HCT116 (cell line): ENCODE measurements around the gene ARAP1. TPM values are rescaled to one million over a fixed set of nuclear protein-coding genes. Genes with fewer than 3 reads are reported as not detected.

Source experiments
- ATAC-seq: fragments of 200-7000 bp; cut with Tn5 transposase; 2 replicates; pipeline ENCODE4 v1.9.1; 2020; ENCODE audit warnings: mild to moderate bottlenecking, moderate library complexity
- BruUV-seq: library from RNA; stranded (reverse); fragments of 400-500 nt; replicated peaks from 2 replicates; lab custom pipeline; 2021; lab: Mats Ljungman, UMichigan
- CTCF ChIA-PET: fragments of 300-600 bp; sonication (Branson Sonifier 250); formaldehyde crosslinking; loops from one replicate; lab custom pipeline; 2021; ENCODE audit warnings: antibody characterized with exemption; lab: Charles Lee
- POLR2A ChIA-PET: fragments of 300-600, 350-600 bp; sonication (Branson Sonifier 250); formaldehyde crosslinking; loops from one replicate; lab custom pipeline; 2021; ENCODE audit warnings: antibody characterized with exemption; lab: Charles Lee
- RAD21 ChIA-PET, 2 experiments: fragments of 300-600 bp; sonication (Branson Sonifier 250); formaldehyde crosslinking; loops; one replicate each; lab custom pipeline; 2023; ENCODE audit warnings: low total read pairs in 2 of 2; ENCODE audit not compliant: uncharacterized antibody in 2 of 2, unreplicated experiment in 2 of 2, low non-redundant PET in 1 of 2; lab: Charles Lee
- DNase-seq: peaks from one replicate; pipeline ENCODE4 v3.0.0-alpha.2; 2010; ENCODE audit warnings: low read depth, low spot score
- H2AFZ ChIP-seq: fragments of 200-600 bp; shearing (Covaris generic), sonication (generic); 2 replicates; pipeline ENCODE4 v1.6.1; 2017; ENCODE audit warnings: low read depth, mixed run types, mixed read lengths, antibody characterized with exemption, low read length; ENCODE audit not compliant: poor library complexity, severe bottlenecking
- H3K27ac ChIP-seq: 2 replicates; pipeline ENCODE4 v1.5.1; 2012; ENCODE audit warnings: low read depth, low read length
- H3K27me3 ChIP-seq: fragments of 200-600 bp; sonication (generic); 2 replicates; pipeline ENCODE4 v1.6.1; 2016; ENCODE audit warnings: mixed run types, low read length, mixed read lengths; ENCODE audit not compliant: insufficient read depth
- H3K36me3 ChIP-seq, 2 experiments: fragments of 200-500 bp in 1 of 2; fragments of 200-600 bp in 1 of 2; sonication (Bioruptor generic) in 1 of 2; sonication (generic) in 1 of 2; 2 replicates each; pipeline versions ENCODE4 v1.5.1 to v1.6.1; 2014 to 2016; ENCODE audit warnings: low read length in 2 of 2, inconsistent platforms in 1 of 2, mixed read lengths in 1 of 2, mixed run types in 1 of 2; ENCODE audit not compliant: insufficient read depth in 2 of 2, control insufficient read depth in 1 of 2
- H3K4me1 ChIP-seq, 2 experiments: fragments of 200-600 bp in 1 of 2; sonication (generic) in 1 of 2; 2 replicates each; pipeline versions ENCODE4 v1.5.1 to v1.6.1; 2012 to 2017; ENCODE audit warnings: low read length in 2 of 2, inconsistent platforms in 1 of 2, mild to moderate bottlenecking in 1 of 2, mixed read lengths in 1 of 2, mixed run types in 1 of 2, moderate library complexity in 1 of 2; ENCODE audit not compliant: insufficient read depth in 2 of 2, control insufficient read depth in 1 of 2
- H3K4me2 ChIP-seq: fragments of 200-600 bp; sonication (generic); 2 replicates; pipeline ENCODE4 v1.6.1; 2017; ENCODE audit warnings: mixed run types, low read length, mixed read lengths
- H3K4me3 ChIP-seq, 2 experiments: fragments of 200-600 bp in 1 of 2; sonication (generic) in 1 of 2; replicated peaks in 1 of 2; 2 replicates each; pipeline ENCODE4 v1.5.1; 2011 to 2016; ENCODE audit warnings: low read length in 2 of 2, control low read depth in 1 of 2, low read depth in 1 of 2, mild to moderate bottlenecking in 1 of 2, mixed read lengths in 1 of 2, mixed run types in 1 of 2
- H3K79me2 ChIP-seq: fragments of 200-600 bp; sonication (generic); 2 replicates; pipeline ENCODE4 v1.6.1; 2017; ENCODE audit warnings: mild to moderate bottlenecking, mixed run types, low read length, moderate library complexity, mixed read lengths; ENCODE audit not compliant: insufficient read depth
- H3K9ac ChIP-seq: fragments of 200-600 bp; sonication (generic); 2 replicates; pipeline ENCODE4 v1.6.1; 2016; ENCODE audit warnings: low read length, mixed read lengths
- H3K9me2 ChIP-seq: fragments of 200-600 bp; sonication (generic), shearing (Covaris generic); 2 replicates; pipeline ENCODE4 v1.6.1; 2017; ENCODE audit warnings: mixed run types, mild to moderate bottlenecking, moderate library complexity; ENCODE audit not compliant: insufficient read depth
- H3K9me3 ChIP-seq, 2 experiments: fragments of 200-500 bp in 1 of 2; fragments of 200-600 bp in 1 of 2; sonication (Bioruptor generic) in 1 of 2; sonication (generic) in 1 of 2; 2 replicates each; pipeline ENCODE4 v1.6.1; 2014 to 2017; ENCODE audit warnings: low read length in 2 of 2, mixed read lengths in 2 of 2, inconsistent platforms in 1 of 2, low read depth in 1 of 2, mild to moderate bottlenecking in 1 of 2, mixed run types in 1 of 2, moderate library complexity in 1 of 2; ENCODE audit not compliant: control insufficient read depth in 1 of 2, insufficient read depth in 1 of 2
- H4K20me1 ChIP-seq: fragments of 200-600 bp; sonication (generic), shearing (Covaris generic); 2 replicates; pipeline ENCODE4 v1.6.1; 2017; ENCODE audit warnings: mixed run types, mild to moderate bottlenecking, moderate library complexity; ENCODE audit not compliant: insufficient read depth
- ATF3 ChIP-seq: IDR thresholded peaks from 2 replicates; pipeline ENCODE4 v1.6.1; 2012
- EGR1 ChIP-seq: IDR thresholded peaks from 2 replicates; pipeline ENCODE4 v1.6.1; 2012; ENCODE audit warnings: low read depth
- EZH2phosphoT487 ChIP-seq: fragments of 200-600 bp; IDR thresholded peaks from 2 replicates; pipeline ENCODE4 v1.6.1; 2018; ENCODE audit warnings: antibody characterized with exemption, borderline replicate concordance
- FOSL1 ChIP-seq: IDR thresholded peaks from 2 replicates; pipeline ENCODE4 v1.6.1; 2012; ENCODE audit warnings: low read depth
- JUND ChIP-seq: IDR thresholded peaks from 2 replicates; pipeline ENCODE4 v1.6.1; 2012
- TCF7L2 ChIP-seq: IDR thresholded peaks from 2 replicates; pipeline ENCODE4 v1.7.0; 2011; ENCODE audit warnings: borderline replicate concordance, inconsistent platforms; ENCODE audit not compliant: insufficient read depth, insufficient read length; ENCODE audit errors: extremely low read depth
- YY1 ChIP-seq: IDR thresholded peaks from 2 replicates; pipeline ENCODE4 v1.6.1; 2011; ENCODE audit warnings: low read length, low read depth, moderate library complexity, mild to moderate bottlenecking; ENCODE audit not compliant: insufficient replicate concordance; ENCODE audit errors: extremely low read depth
- ZFX ChIP-seq: fragments of 450-650 bp; IDR thresholded peaks from 2 replicates; pipeline ENCODE4 v1.6.1; 2017
- ZNF274 ChIP-seq: fragments of 200-500 bp; sonication (Bioruptor generic); IDR thresholded peaks from 2 replicates; pipeline ENCODE4 v1.6.1; 2014; ENCODE audit warnings: mild to moderate bottlenecking, low read depth, low read length, inconsistent platforms
- intact Hi-C: fragments of 100-400 bp; cut with micrococcal nuclease; formaldehyde crosslinking; loops from 2 replicates; pipeline ENCODE4 v1.10.0; 2022
- total RNA-seq: library from RNA; stranded (reverse); gene quantifications from one replicate; pipeline ENCODE4 v1.2.1, GENCODE V29; 2021; ENCODE audit not compliant: unreplicated experiment

Gene ARAP1
- total RNA-seq, 1 experiment from 2014 or later: 57.4 TPM

GRCh38 chr11:72716290-72716689 lies 35.9 kb downstream of the ARAP1 start:
- no peaks in the 10 kb centered on the region for H4K20me1 ChIP-seq
- H3K9me2 ChIP-seq: no peaks in the 10 kb centered on the region
- H3K4me3 ChIP-seq: no peak overlapping the region
- ChIA-PET POLR2A (no interaction called here), RAD21 (no interaction called here), CTCF (interaction anchor here (1.3 kb wide), 1 partner anchor 9 kb away, joined by 3 read pairs; no protein-coding TSS in a partner anchor)
- no TSS peak for BruUV-seq
- H3K79me2 ChIP-seq: peaks cover 17% of the 10 kb centered on the region
- intact Hi-C loops: no loop called here
- H3K36me3 ChIP-seq: peaks cover 0 to 3% of the 10 kb centered on the region in 2 experiments; a peak in 2 of 4 replicates
- no peak for TF ChIP-seq YY1
- H2AFZ ChIP-seq: no peak overlapping the region
- H3K27ac ChIP-seq: no peak overlapping the region
- no peaks in the 10 kb centered on the region for H3K9me3 ChIP-seq
- peaks cover 0 to 4% of the 10 kb centered on the region in 2 experiments; a peak in 1 of 4 replicates for H3K4me1 ChIP-seq
- H3K4me2 ChIP-seq: no peak overlapping the region
- no peak for DNase-seq
- ATAC-seq: no peak
- H3K27me3 ChIP-seq: no peaks in the 10 kb centered on the region
- no peak overlapping the region for H3K9ac ChIP-seq

GRCh38 chr11:72712841-72713240 lies 39.4 kb downstream of the ARAP1 start:
- Histone ChIP-seq H3K4me2 (no peak overlapping the region), H3K4me3 (no peak overlapping the region), H3K79me2 (no peaks in the 10 kb centered on the region), H3K9me3 (no peaks in the 10 kb centered on the region), H4K20me1 (no peaks in the 10 kb centered on the region), H3K27me3 (no peaks in the 10 kb centered on the region), H3K36me3 (peaks cover 0 to 10% of the 10 kb centered on the region in 2 experiments; a peak in 2 of 4 replicates), H3K9ac (no peak overlapping the region), H3K9me2 (no peaks in the 10 kb centered on the region), H3K27ac (no peak overlapping the region), H3K4me1 (no peaks in the 10 kb centered on the region), H2AFZ (no peak overlapping the region)
- BruUV-seq: no TSS peak
- ChIA-PET POLR2A (no interaction called here), RAD21 (no interaction called here), CTCF (no interaction called here)
- TF ChIP-seq JUND (no peak), EZH2phosphoT487 (no peak), ZNF274 (no peak), FOSL1 (no peak), EGR1 (no peak), TCF7L2 (no peak), ATF3 (no peak), ZFX (no peak)
- no peak for ATAC-seq
- intact Hi-C loops: no loop called here
- DNase-seq: no peak
